ENCODE results near the gene LINC00632.

- TF ChIP-seq, protein P1, sequence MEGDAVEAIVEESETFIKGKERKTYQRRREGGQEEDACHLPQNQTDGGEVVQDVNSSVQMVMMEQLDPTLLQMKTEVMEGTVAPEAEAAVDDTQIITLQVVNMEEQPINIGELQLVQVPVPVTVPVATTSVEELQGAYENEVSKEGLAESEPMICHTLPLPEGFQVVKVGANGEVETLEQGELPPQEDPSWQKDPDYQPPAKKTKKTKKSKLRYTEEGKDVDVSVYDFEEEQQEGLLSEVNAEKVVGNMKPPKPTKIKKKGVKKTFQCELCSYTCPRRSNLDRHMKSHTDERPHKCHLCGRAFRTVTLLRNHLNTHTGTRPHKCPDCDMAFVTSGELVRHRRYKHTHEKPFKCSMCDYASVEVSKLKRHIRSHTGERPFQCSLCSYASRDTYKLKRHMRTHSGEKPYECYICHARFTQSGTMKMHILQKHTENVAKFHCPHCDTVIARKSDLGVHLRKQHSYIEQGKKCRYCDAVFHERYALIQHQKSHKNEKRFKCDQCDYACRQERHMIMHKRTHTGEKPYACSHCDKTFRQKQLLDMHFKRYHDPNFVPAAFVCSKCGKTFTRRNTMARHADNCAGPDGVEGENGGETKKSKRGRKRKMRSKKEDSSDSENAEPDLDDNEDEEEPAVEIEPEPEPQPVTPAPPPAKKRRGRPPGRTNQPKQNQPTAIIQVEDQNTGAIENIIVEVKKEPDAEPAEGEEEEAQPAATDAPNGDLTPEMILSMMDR (conservative IDR thresholded peaks at IDR 0.05 in 1 of 2, IDR thresholded peaks at IDR 0.05 in 1 of 2; ENCODE audit: extremely low read depth in 1 of 2, insufficient read depth in 1 of 2, low read depth in 1 of 2, low read length in 2 of 2) = no peak
- TF ChIP-seq EZH2 (IDR thresholded peaks at IDR 0.05; ENCODE audit: borderline replicate concordance, low read length) = no peak
Measured at GRCh38 chrX:140744085-140744484, 34.5 kb downstream of the LINC00632 start.
